ENCODE results near the gene GABRR2. TPM values are rescaled to one million over a fixed set of nuclear protein-coding genes. Genes with fewer than 3 reads are reported as not detected.

Gene GABRR2
- total RNA-seq, 1 donor from 2014 or later = 0.87 TPM

DNA sequence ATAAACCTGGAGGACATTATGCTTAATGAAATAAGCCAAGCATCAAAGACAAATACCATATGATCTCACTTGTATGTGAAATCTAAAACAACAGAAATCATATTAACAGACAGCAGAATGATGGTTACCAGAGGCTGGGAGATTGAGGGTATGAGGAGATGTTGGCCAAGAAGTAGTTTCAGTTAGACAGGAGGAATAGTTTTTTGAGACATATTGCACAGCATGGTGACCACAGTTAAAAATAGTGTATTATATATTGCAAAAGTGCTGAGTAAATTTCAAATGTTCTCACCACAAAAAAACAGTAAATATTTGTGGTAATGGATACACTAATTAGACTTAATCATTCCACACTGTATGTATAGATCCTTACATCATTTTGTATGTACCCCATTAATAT lies 99.7 kb downstream of the GABRR2 start:
- Mint-ChIP-seq H3K9me3 (peaks cover 6% of the 10 kb centered on the region), H3K27me3 (ENCODE audit: low read depth) (peaks cover 11% of the 10 kb centered on the region), H3K4me3 (no peak overlapping the region), H3K4me1 (peaks cover 12% of the 10 kb centered on the region), H3K36me3 (no peaks in the 10 kb centered on the region), H3K27ac (no peak overlapping the region)
- TF ChIP-seq, protein P1, sequence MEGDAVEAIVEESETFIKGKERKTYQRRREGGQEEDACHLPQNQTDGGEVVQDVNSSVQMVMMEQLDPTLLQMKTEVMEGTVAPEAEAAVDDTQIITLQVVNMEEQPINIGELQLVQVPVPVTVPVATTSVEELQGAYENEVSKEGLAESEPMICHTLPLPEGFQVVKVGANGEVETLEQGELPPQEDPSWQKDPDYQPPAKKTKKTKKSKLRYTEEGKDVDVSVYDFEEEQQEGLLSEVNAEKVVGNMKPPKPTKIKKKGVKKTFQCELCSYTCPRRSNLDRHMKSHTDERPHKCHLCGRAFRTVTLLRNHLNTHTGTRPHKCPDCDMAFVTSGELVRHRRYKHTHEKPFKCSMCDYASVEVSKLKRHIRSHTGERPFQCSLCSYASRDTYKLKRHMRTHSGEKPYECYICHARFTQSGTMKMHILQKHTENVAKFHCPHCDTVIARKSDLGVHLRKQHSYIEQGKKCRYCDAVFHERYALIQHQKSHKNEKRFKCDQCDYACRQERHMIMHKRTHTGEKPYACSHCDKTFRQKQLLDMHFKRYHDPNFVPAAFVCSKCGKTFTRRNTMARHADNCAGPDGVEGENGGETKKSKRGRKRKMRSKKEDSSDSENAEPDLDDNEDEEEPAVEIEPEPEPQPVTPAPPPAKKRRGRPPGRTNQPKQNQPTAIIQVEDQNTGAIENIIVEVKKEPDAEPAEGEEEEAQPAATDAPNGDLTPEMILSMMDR (IDR thresholded peaks at IDR 0.05; ENCODE audit: unreplicated experiment) = no peak
- no peak for DNase-seq (ENCODE audit: low spot score in 2 of 2, unreplicated experiment in 2 of 2)

DNA sequence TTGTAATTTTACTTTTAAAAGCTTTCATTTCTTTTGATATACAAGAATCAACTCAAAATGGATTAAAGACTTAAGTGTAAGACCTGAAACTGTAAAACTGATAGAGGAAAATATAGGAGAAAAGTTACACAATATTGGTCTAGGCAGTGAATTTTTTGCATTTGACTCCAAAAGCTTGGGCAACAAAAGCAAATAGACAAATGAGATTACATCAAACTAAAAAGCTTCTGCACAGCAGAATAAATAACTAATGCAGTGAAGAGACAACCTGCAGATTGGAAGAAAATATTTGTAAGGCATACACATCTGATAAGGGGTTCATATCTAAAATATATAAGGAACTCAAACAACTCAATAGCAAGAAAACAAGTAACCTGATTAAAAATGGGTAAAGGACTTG lies 100.9 kb downstream of the GABRR2 start:
- Mint-ChIP-seq H3K27me3 (ENCODE audit: low read depth) (peaks cover 11% of the 10 kb centered on the region), H3K4me1 (peaks cover 12% of the 10 kb centered on the region), H3K4me3 (no peak overlapping the region), H3K27ac (no peak overlapping the region), H3K9me3 (peaks cover 6% of the 10 kb centered on the region), H3K36me3 (no peaks in the 10 kb centered on the region)
- TF ChIP-seq, protein P1 (IDR thresholded peaks at IDR 0.05; ENCODE audit: unreplicated experiment) = no peak
- DNase-seq (ENCODE audit: low spot score in 2 of 2, unreplicated experiment in 2 of 2) = no peak

DNA sequence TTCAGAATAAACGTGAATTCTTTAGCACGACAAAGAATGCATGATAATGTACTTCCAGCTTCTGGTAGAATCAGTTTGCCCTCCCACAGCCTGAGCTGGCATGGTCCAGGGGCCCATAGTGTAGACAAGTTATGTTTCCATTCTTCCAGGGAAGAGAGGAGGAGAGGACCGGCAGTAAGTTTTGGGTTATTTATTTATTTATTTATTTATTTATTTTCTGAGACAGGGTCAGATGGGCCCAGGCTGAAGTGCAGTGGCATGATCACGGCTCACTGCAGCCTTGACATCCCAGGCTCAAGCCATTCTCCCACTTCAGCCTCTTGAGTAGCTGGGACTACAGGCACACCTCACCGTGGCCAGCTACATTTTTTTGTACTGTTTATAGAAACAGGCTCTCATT lies 102.6 kb downstream of the GABRR2 start:
- peaks cover 6% of the 10 kb centered on the region for H3K9me3 Mint-ChIP-seq
- H3K4me3 Mint-ChIP-seq = no peak overlapping the region

DNA sequence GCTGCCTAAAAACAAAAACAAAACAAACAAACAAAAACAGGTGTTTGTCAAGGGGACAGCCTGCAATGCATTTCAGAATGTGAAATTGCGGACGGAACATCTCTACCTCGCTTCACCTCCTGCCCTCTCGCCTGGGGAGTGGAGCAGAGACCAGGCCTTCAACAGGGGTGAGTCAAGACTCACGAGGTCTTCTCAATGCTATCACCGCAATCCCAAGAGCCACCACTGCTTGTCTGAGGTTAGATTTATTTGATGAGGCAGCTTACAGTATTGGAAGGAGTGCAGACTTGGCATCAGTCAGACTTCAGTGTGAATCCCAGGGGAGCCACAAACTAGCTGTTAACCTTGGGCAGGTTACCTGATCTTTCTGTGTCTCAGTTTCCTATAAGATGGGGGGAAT lies 105.6 kb downstream of the GABRR2 start:
- H3K4me1 Mint-ChIP-seq = peaks cover 7% of the 10 kb centered on the region
- TF ChIP-seq, protein P1 (IDR thresholded peaks at IDR 0.05; ENCODE audit: unreplicated experiment) = no peak
- peaks cover 8% of the 10 kb centered on the region for H3K27me3 Mint-ChIP-seq (ENCODE audit: low read depth)
- peaks cover 6% of the 10 kb centered on the region for H3K9me3 Mint-ChIP-seq
- no peak for DNase-seq (ENCODE audit: low spot score in 2 of 2, unreplicated experiment in 2 of 2)
- H3K36me3 Mint-ChIP-seq = no peaks in the 10 kb centered on the region
- no peak overlapping the region for H3K27ac Mint-ChIP-seq
- no peak overlapping the region for H3K4me3 Mint-ChIP-seq

More for the DNA sequence above, 102.6 kb downstream of the GABRR2 start:
- Mint-ChIP-seq H3K27ac (no peak overlapping the region), H3K36me3 (no peaks in the 10 kb centered on the region), H3K27me3 (ENCODE audit: low read depth) (peaks cover 11% of the 10 kb centered on the region), H3K4me1 (peaks cover 12% of the 10 kb centered on the region)
- TF ChIP-seq, protein P1 (IDR thresholded peaks at IDR 0.05; ENCODE audit: unreplicated experiment) = no peak
- DNase-seq (ENCODE audit: low spot score in 2 of 2, unreplicated experiment in 2 of 2) = no peak

DNA sequence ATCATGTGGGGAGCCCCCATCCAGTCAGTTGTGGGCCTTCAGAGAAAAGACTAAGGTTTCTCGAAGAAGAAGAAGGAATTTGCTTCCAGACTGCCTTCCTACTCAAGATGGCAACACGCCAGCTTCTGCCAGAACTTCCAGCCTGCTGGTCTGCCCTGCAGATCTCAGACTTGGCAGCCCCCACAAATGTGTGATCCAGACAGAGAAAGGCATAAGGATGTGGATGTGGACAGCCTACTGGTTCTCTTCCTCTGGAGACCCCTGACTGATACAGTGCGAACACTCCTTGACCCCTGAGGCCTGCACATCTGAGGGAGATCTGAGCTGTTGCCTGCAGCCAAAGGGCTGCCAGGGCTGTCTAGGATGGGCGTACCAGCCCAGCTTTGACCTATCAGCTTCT lies 106.5 kb downstream of the GABRR2 start:
- H3K4me3 Mint-ChIP-seq = no peak overlapping the region
- H3K4me1 Mint-ChIP-seq = peaks cover 7% of the 10 kb centered on the region
- H3K27me3 Mint-ChIP-seq (ENCODE audit: low read depth) = peaks cover 6% of the 10 kb centered on the region
- no peak for DNase-seq (ENCODE audit: low spot score in 2 of 2, unreplicated experiment in 2 of 2)
- H3K36me3 Mint-ChIP-seq = no peaks in the 10 kb centered on the region
- TF ChIP-seq, protein P1 (IDR thresholded peaks at IDR 0.05; ENCODE audit: unreplicated experiment) = no peak
- no peak overlapping the region for H3K27ac Mint-ChIP-seq
- H3K9me3 Mint-ChIP-seq = no peaks in the 10 kb centered on the region

Other genes starting within 250 kb of the GABRR2 start
- 184 to 206 TPM (median 190 TPM) in 3 replicates for gene PNRC1, start 234.5 kb downstream of the GABRR2 start, total RNA-seq
- 11.5 to 14.7 TPM (median 12.4 TPM) in 3 replicates for gene SRSF12, start 197.2 kb downstream of the GABRR2 start, total RNA-seq
- 13.0 to 13.8 TPM (median 13.7 TPM) in 3 replicates for gene PM20D2, start 169.2 kb downstream of the GABRR2 start, total RNA-seq
- gene GABRR1, start 97.9 kb downstream of the GABRR2 start, total RNA-seq = not detected in 3 replicates
- 32.2 to 35.0 TPM (median 34.2 TPM) in 3 replicates for gene UBE2J1, start 37.4 kb upstream of the GABRR2 start, total RNA-seq
- gene RRAGD, start 97.0 kb upstream of the GABRR2 start, total RNA-seq = 5.6 to 6.9 TPM (median 5.6 TPM) in 3 replicates
- gene ANKRD6, start 117.9 kb upstream of the GABRR2 start, total RNA-seq = 41.0 to 44.9 TPM (median 43.5 TPM) in 3 replicates

Measured in mesothelial cell of epicardium (in vitro differentiated cells).